ENCODE results near the gene BEND6.
A peak's percentile ranks its signal among the peaks of the same experiment; 100 is the strongest.

Gene BEND6, protein sequence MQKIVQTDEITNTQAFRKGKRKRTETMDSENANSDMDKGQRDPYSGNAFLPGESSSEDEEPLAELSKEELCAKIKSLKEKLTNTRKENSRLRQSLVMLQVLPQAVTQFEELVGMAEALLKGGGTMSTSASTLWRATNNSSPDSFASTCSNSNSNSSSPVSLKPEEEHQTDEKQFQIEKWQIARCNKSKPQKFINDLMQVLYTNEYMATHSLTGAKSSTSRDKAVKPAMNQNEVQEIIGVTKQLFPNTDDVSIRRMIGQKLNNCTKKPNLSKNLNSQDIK

GRCh38 chr6:56954403-56955170 lies at the start of gene BEND6:
TSS of gene BEND6 (plus strand) at chr6:56955107. CDS start at chr6:56981811, 26,704 bp downstream.
- Mint-ChIP-seq H3K27ac (ENCODE audit: low read depth) (peak within 1 kb of the TSS; percentile 35), H3K36me3 (ENCODE audit: insufficient read depth) (peaks cover 2% of the 10 kb centered on the region), H3K27me3 (peaks cover 77% of the 10 kb centered on the region), H3K4me1 (peaks cover 18% of the 10 kb centered on the region), H3K4me3 (peak within 1 kb of the TSS; percentile 86), H3K9me3 (no peaks in the 10 kb centered on the region)
- peak; percentile 45 for ATAC-seq (replicated peaks; ENCODE audit: extremely low read depth, poor library complexity, severe bottlenecking)
- no peak for DNase-seq (ENCODE audit: low spot score in 2 of 2)

GRCh38 chr6:56905378-56905777 lies 49.5 kb upstream of the BEND6 start:
- Mint-ChIP-seq H3K27me3 (peaks cover 49% of the 10 kb centered on the region), H3K9me3 (no peaks in the 10 kb centered on the region), H3K4me3 (no peak overlapping the region), H3K4me1 (no peaks in the 10 kb centered on the region), H3K36me3 (ENCODE audit: insufficient read depth) (no peaks in the 10 kb centered on the region), H3K27ac (ENCODE audit: low read depth) (no peak overlapping the region)
- no peak for DNase-seq (ENCODE audit: low spot score in 2 of 2)
- ATAC-seq (replicated peaks; ENCODE audit: extremely low read depth, poor library complexity, severe bottlenecking) = no peak

- no peaks in the 10 kb centered on the region for H3K9me3 Mint-ChIP-seq
- DNase-seq (ENCODE audit: low spot score in 2 of 2) (no peak), ATAC-seq (replicated peaks; ENCODE audit: extremely low read depth, poor library complexity, severe bottlenecking) (no peak)
- H3K27me3 Mint-ChIP-seq = peaks cover 43% of the 10 kb centered on the region
- H3K4me1 Mint-ChIP-seq = no peaks in the 10 kb centered on the region
- no peak overlapping the region for H3K4me3 Mint-ChIP-seq
- no peak overlapping the region for H3K27ac Mint-ChIP-seq (ENCODE audit: low read depth)
- peaks cover under 1% of the 10 kb centered on the region for H3K36me3 Mint-ChIP-seq (ENCODE audit: insufficient read depth)
Measured at GRCh38 chr6:56906752-56907151, 48.2 kb upstream of the BEND6 start.

DNA sequence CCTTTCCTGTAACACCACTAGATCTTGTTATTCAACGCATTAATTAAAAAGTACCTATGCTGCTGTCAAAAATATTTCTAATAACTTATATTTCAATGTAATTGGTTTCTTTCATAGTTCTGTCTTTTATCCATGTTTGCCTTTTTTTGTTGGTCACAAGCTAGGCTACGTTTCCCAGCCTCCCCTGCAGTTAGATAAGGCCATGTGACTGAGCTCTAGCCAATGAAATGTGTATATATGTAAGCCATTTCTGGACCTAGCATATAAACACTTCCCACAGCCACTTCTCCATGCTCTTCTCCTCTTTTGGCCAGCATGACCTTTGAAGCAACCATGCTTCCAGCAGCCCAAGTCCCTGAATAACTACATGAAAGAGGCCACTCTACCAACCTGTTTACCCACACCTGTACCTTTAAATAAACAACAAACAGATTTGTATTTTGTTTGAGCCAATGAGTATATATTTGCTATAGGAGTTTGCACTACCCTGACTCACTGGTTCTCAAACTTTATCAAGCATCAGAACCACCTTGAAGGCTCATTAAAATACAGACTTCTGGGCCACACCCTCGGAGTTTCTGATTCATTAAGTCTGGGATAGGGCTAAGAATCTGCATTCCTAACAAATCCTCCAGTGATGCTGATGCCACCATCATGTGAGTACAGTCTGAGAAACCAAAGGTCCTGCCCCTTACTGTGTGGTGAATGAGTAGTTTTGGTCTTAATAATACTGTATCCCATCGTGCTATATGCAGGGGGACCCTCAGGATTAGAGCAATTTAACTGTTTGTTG lies 45.6 kb upstream of the BEND6 start:
- DNase-seq (ENCODE audit: low spot score in 2 of 2) = no peak
- Mint-ChIP-seq H3K27me3 (peaks cover 28% of the 10 kb centered on the region), H3K9me3 (no peaks in the 10 kb centered on the region), H3K27ac (ENCODE audit: low read depth) (no peak overlapping the region), H3K4me3 (no peak overlapping the region), H3K4me1 (no peaks in the 10 kb centered on the region), H3K36me3 (ENCODE audit: insufficient read depth) (peaks cover 3% of the 10 kb centered on the region)
- no peak for ATAC-seq (replicated peaks; ENCODE audit: extremely low read depth, poor library complexity, severe bottlenecking)

DNA sequence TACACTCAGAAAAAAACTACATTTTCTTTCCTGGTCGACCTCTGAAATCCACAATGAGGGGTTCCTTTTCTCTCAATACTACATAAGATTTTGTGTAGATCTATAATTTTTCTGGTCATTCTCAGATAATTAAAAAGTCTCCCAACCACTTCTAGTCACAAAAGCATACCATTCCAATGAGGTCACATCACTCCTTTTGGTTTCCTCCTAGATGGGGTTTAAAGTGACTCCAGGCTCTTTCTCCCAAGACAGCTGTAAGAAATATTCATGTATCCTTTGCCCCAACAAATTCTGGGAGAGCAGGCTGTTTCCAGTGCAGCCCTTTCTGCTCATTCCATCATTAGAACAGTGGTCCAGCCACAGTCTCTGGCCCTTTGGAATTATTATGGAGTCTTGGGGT lies 43.1 kb upstream of the BEND6 start:
- DNase-seq (ENCODE audit: low spot score in 2 of 2) (no peak), ATAC-seq (replicated peaks; ENCODE audit: extremely low read depth, poor library complexity, severe bottlenecking) (no peak)
- Mint-ChIP-seq H3K4me1 (no peaks in the 10 kb centered on the region), H3K27me3 (peaks cover 13% of the 10 kb centered on the region), H3K27ac (ENCODE audit: low read depth) (no peak overlapping the region), H3K36me3 (ENCODE audit: insufficient read depth) (peaks cover 3% of the 10 kb centered on the region), H3K4me3 (no peak overlapping the region), H3K9me3 (no peaks in the 10 kb centered on the region)

DNA sequence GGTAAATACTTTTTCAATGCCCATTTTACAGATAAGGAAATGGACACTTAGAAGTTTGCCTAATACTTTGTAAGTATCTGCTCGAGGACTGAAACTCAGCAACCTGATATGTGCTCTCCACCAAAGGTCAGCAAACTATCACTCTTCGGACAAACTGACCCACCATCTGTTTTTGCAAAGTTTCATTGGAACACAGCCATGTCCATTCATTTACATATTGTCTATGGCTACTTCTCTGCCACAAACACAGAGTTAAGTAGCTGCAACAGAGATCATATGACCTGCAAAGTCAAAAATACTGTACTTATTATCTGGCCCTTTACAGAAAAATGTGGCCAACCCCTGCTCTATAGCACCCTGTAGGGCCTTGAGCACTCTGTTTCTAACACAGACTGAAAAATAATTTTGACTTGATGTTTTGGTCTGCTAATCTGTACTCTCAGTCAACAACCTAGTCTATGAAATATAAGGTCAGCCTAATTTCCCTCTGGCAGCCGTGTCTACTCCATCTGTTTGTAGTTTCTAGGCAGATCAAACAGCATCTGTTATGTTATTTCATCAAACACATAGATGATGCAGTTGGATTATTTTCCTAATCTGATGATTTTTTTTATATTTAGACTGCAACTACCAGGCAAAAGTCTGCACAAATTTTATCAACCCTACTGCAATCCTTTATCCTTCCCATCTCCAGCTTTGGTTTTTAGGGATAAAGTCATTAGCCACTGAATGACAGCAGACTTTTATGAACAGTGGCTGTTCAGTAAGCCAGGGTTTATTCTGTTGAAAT lies 41.4 kb upstream of the BEND6 start:
- peaks cover 6% of the 10 kb centered on the region for H3K36me3 Mint-ChIP-seq (ENCODE audit: insufficient read depth)
- H3K4me3 Mint-ChIP-seq = no peak overlapping the region
- H3K4me1 Mint-ChIP-seq = no peaks in the 10 kb centered on the region
- no peaks in the 10 kb centered on the region for H3K9me3 Mint-ChIP-seq
- no peak overlapping the region for H3K27ac Mint-ChIP-seq (ENCODE audit: low read depth)
- DNase-seq (ENCODE audit: low spot score in 2 of 2) (no peak), ATAC-seq (replicated peaks; ENCODE audit: extremely low read depth, poor library complexity, severe bottlenecking) (no peak)
- peaks cover 10% of the 10 kb centered on the region for H3K27me3 Mint-ChIP-seq

- no peak for ATAC-seq (replicated peaks; ENCODE audit: extremely low read depth, poor library complexity, severe bottlenecking)
Measured at GRCh38 chr6:56914798-56915658, 39.9 kb upstream of the BEND6 start.

DNA sequence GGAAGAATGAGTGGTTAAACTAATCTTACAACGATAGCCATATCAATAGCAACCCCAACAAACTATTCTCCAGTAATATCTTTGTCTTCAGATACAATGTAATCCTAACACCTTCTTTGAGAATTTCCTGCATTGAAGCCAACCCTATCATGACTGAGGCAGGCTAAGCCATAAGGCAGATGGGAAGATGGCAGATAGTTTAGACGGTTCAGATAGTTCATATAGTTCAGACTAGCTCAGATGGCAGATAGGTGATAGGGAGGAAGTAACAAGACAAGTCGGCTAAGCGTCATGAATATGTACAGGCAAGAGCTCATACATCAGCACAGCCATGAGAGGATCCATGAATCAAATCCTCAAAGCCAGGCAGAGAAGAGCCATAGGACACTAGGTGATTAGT lies 39.1 kb upstream of the BEND6 start:
- no peak for ATAC-seq (replicated peaks; ENCODE audit: extremely low read depth, poor library complexity, severe bottlenecking)
- Mint-ChIP-seq H3K4me1 (no peaks in the 10 kb centered on the region), H3K4me3 (no peak overlapping the region), H3K36me3 (ENCODE audit: insufficient read depth) (peaks cover 6% of the 10 kb centered on the region), H3K27ac (ENCODE audit: low read depth) (no peak overlapping the region), H3K27me3 (no peaks in the 10 kb centered on the region), H3K9me3 (no peaks in the 10 kb centered on the region)
- no peak for DNase-seq (ENCODE audit: low spot score in 2 of 2)

More at GRCh38 chr6:56914798-56915658, 39.9 kb upstream of the BEND6 start:
- peaks cover 6% of the 10 kb centered on the region for H3K36me3 Mint-ChIP-seq (ENCODE audit: insufficient read depth)
- no peaks in the 10 kb centered on the region for H3K9me3 Mint-ChIP-seq
- no peaks in the 10 kb centered on the region for H3K4me1 Mint-ChIP-seq
- DNase-seq (ENCODE audit: low spot score in 2 of 2) = no peak
- no peak overlapping the region for H3K27ac Mint-ChIP-seq (ENCODE audit: low read depth)
- no peaks in the 10 kb centered on the region for H3K27me3 Mint-ChIP-seq
- H3K4me3 Mint-ChIP-seq = no peak overlapping the region

DNA sequence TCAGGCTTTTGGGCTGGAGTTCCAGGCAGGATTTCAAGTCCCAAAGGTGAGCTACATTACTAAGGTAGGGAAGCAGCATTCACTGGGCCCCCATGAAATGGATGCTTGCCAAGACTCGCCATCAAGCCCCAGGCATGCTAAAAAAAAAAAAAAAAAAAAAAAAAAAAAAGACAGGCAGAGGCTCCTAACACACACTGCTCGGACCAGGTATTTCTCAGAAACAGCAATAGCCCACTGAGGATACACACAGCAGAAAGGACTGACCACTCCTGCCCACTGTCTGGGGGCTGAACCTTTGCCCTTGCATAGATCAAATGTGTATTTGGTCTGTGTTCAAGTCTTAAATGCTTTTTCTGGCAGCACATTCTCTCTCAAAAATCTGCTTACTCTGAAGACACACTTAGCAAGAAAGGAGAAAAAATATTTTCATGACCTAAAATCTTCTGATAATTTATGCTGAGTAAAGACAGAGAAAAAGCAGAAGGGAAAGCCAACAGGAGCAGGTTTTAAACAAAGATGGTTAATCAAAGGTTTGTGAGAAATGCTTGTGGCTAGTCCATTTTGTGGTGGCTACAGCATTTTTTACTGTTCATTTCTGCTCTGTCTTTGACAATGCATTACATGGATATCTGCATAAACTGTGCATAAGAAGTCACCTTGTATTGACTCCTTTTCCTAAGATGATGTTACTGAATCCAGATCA lies 37.9 kb upstream of the BEND6 start:
- H3K27ac Mint-ChIP-seq (ENCODE audit: low read depth) = no peak overlapping the region
- H3K4me3 Mint-ChIP-seq = no peak overlapping the region
- no peaks in the 10 kb centered on the region for H3K9me3 Mint-ChIP-seq
- DNase-seq (ENCODE audit: low spot score in 2 of 2) (no peak), ATAC-seq (replicated peaks; ENCODE audit: extremely low read depth, poor library complexity, severe bottlenecking) (no peak)
- peaks cover 6% of the 10 kb centered on the region for H3K27me3 Mint-ChIP-seq
- H3K4me1 Mint-ChIP-seq = no peaks in the 10 kb centered on the region
- peaks cover 3% of the 10 kb centered on the region for H3K36me3 Mint-ChIP-seq (ENCODE audit: insufficient read depth)

DNA sequence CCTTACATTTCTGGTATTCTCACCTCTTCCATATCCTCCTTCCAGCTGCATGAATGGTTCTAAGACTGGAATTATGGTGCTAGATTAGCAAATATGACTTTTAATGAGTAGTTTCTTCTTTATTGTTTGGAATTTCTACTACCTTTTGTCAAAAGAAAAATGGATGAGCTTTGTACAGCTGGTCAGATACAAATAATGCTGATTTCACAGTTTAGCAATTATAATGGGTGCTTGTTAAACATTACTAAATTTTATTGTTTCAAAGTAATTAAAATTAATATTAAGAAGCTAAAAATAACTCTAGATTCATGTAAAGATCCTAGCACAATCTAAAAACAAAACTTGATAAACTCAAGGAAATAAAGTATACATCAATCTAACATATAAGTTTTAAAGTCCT lies 32.3 kb upstream of the BEND6 start:
- no peaks in the 10 kb centered on the region for H3K4me1 Mint-ChIP-seq
- H3K9me3 Mint-ChIP-seq = no peaks in the 10 kb centered on the region
- H3K4me3 Mint-ChIP-seq = no peak overlapping the region
- H3K27me3 Mint-ChIP-seq = peaks cover 34% of the 10 kb centered on the region
- DNase-seq (ENCODE audit: low spot score in 2 of 2) (no peak), ATAC-seq (replicated peaks; ENCODE audit: extremely low read depth, poor library complexity, severe bottlenecking) (no peak)
- no peak overlapping the region for H3K27ac Mint-ChIP-seq (ENCODE audit: low read depth)
- H3K36me3 Mint-ChIP-seq (ENCODE audit: insufficient read depth) = no peaks in the 10 kb centered on the region

DNA sequence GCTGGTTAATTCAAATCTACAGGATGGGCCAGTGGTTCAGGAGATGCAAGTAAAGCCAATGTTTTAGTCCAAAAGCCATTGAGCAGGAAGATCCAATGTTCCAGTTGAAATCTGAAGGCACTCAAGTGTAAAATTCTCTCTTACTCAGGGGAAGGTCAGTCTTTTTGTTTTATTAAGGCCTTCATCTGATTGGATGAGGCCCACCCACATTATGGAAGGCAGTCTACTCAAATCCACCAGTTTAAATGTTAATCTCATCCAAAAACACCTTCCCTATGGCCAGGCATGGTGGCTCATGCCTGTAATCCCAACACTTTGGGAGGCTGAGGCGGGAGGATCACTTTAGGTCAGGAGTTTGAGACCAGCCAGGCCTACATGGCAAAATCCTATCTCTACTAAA lies 31.3 kb upstream of the BEND6 start:
- Mint-ChIP-seq H3K27ac (ENCODE audit: low read depth) (no peak overlapping the region), H3K36me3 (ENCODE audit: insufficient read depth) (no peaks in the 10 kb centered on the region), H3K9me3 (no peaks in the 10 kb centered on the region), H3K27me3 (peaks cover 42% of the 10 kb centered on the region), H3K4me3 (no peak overlapping the region), H3K4me1 (no peaks in the 10 kb centered on the region)
- ATAC-seq (replicated peaks; ENCODE audit: extremely low read depth, poor library complexity, severe bottlenecking) = no peak
- no peak for DNase-seq (ENCODE audit: low spot score in 2 of 2)
